ENCODE data around the gene PNPLA7. TPM values are rescaled to one million over a fixed set of nuclear protein-coding genes. Genes with fewer than 3 reads are reported as not detected.

PNPLA7 gene
- total and polyA plus RNA-seq, 2 donors (not counting 1 experiment from before 2014, with no cell fraction given) = 18.7 to 29.9 TPM

DNA sequence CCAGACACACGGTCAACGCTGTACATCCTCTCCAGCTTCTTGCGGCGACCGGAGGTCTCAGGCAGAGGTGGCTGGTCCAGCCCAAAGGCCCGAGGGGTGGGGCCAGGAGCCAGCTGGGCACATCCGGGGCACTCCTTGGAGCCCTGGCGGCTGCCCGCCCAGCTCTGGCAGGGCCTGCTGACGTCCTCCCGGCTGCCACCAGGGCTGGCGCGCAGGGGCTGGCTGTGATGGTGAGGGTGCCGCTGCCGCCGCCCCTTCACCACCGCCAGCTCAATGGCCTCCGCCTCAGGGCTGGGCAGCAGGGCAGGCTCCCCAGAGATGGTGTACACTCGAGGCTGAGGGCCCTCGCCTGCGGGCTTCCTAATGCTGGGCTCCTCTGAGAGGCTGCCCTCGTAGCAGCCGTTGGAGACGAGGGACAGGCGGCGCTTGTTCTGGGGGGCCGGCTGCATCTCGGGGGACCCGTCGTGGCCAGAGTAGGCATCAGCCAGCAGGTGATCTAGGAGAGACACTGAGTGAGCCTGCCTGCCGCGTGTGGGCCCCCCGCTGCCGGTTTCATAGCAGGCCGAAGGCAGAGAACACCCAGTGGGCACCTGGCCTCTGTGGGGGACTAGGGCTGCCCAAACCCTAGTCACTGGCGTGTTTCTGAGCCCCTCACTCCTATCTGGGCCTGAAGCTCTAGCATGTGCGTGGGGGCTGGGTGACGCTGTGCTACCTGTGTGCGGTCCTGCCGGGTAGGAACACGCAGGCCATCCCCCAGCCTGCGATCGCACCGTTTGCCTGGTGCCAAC is 92.6 kb downstream of the PNPLA7 start:
- H3K4me1 ChIP-seq (ENCODE audit: control insufficient read depth in 2 of 2, insufficient read depth in 2 of 2, low read length in 2 of 2) = peaks cover 59 to 72% of the 10 kb centered on the region in 2 donors
- H3K27me3 ChIP-seq (replicated peaks in 1 of 4; ENCODE audit: control extremely low read depth in 1 of 4, control insufficient read depth in 3 of 4, insufficient read depth in 4 of 4, low read length in 3 of 4) = no peaks in the 10 kb centered on the region
- no peak for ATAC-seq (ENCODE audit: low read depth)
- ChIA-PET CTCF (interaction anchor here (0.6 kb wide), 1 partner anchor 585 kb away, joined by 4 read pairs; no protein-coding TSS in a partner anchor), POLR2A (no interaction called here)
- peak; percentile 39 for DNase-seq
- Mint-ChIP-seq H3K4me3 (peak overlapping the region; percentile 56), H3K9me3 (ENCODE audit: insufficient read depth) (no peaks in the 10 kb centered on the region), H3K27ac (peak overlapping the region; percentile 41), H3K4me1 (peaks cover 35% of the 10 kb centered on the region), H3K27me3 (no peaks in the 10 kb centered on the region)
- no peak for TF ChIP-seq EZH2 (IDR thresholded peaks at IDR 0.05; ENCODE audit: borderline replicate concordance, insufficient read depth, low read depth, low read length, poor library complexity, severe bottlenecking)
- TF ChIP-seq, protein P1, sequence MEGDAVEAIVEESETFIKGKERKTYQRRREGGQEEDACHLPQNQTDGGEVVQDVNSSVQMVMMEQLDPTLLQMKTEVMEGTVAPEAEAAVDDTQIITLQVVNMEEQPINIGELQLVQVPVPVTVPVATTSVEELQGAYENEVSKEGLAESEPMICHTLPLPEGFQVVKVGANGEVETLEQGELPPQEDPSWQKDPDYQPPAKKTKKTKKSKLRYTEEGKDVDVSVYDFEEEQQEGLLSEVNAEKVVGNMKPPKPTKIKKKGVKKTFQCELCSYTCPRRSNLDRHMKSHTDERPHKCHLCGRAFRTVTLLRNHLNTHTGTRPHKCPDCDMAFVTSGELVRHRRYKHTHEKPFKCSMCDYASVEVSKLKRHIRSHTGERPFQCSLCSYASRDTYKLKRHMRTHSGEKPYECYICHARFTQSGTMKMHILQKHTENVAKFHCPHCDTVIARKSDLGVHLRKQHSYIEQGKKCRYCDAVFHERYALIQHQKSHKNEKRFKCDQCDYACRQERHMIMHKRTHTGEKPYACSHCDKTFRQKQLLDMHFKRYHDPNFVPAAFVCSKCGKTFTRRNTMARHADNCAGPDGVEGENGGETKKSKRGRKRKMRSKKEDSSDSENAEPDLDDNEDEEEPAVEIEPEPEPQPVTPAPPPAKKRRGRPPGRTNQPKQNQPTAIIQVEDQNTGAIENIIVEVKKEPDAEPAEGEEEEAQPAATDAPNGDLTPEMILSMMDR (IDR thresholded peaks at IDR 0.05) = no peak
- peaks cover 6% of the 10 kb centered on the region for H3K79me2 ChIP-seq (ENCODE audit: control insufficient read depth, insufficient read depth, low read length)
- H3K27ac ChIP-seq (ENCODE audit: low read length in 2 of 2) = no peak overlapping the region
- WGBS (ENCODE audit: insufficient coverage) = 96% methylated on average over 40 of the region's 44 CpGs
- H3K9ac ChIP-seq (ENCODE audit: low read length) = no peak overlapping the region
- intact Hi-C loops (cut with micrococcal nuclease) = loop anchor here (10.0 kb wide), 1 partner anchor 663 kb away; the partner anchor contains the start of genes CCDC183 and TMEM141
- H4K20me1 ChIP-seq (ENCODE audit: control insufficient read depth, insufficient read depth, low read length, poor library complexity, severe bottlenecking) = peaks cover 16% of the 10 kb centered on the region
- H3K4me3 ChIP-seq (ENCODE audit: control extremely low read depth in 1 of 5, extremely low read depth in 1 of 5, insufficient read depth in 1 of 5, low read depth in 2 of 5, low read length in 4 of 5) = no peak overlapping the region
- no peak overlapping the region for H2AFZ ChIP-seq (ENCODE audit: insufficient read depth, low read depth, low read length, poor library complexity, severe bottlenecking)
- H3K9me3 ChIP-seq (ENCODE audit: control extremely low read depth in 1 of 3, control insufficient read depth in 2 of 3, insufficient read depth in 1 of 3, low read length in 2 of 3) = peaks cover 0 to 9% (median 0%) of the 10 kb centered on the region in 3 donors
- H3K36me3 ChIP-seq (replicated peaks in 1 of 2; ENCODE audit: control extremely low read depth in 1 of 2, control insufficient read depth in 1 of 2, extremely low read depth in 1 of 2, insufficient read depth in 2 of 2, low read length in 1 of 2) = peaks cover 0 to 3% of the 10 kb centered on the region in 2 experiments
- peak overlapping the region; percentile 99 for H3K4me2 ChIP-seq (replicated peaks; ENCODE audit: low read depth, low read length, poor library complexity, severe bottlenecking)

DNA sequence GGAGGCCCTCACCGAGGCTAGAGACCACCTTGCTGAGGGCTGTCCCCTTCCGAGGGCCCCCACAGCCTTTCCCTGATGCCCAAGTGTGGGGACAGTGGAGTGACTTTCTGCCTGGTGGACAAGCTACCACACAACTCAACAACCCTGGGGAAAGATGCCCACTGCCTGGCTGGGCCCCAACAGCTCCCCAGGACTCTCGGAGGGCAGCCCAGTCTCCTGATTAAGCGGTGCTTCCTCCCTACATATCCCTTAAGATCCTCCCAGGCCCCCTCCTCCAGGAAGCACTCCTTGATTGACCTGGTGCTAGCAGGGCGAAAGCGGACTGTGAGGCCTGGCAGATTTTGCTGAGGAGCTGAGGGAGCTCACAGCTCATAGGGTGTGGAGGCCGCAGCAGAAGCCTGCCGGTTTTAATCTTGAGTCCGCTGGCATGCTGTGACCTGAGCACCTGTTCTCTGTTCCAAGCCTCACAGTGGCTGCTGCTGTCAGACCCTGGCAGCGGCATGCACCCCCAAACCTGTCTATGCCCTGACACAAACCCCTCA is 93.3 kb downstream of the PNPLA7 start:
- no peaks in the 10 kb centered on the region for H3K9me3 Mint-ChIP-seq (ENCODE audit: insufficient read depth)
- H3K4me1 Mint-ChIP-seq = peaks cover 40% of the 10 kb centered on the region
- Histone ChIP-seq H3K9ac (ENCODE audit: low read length) (no peak overlapping the region), H3K4me2 (replicated peaks; ENCODE audit: low read depth, low read length, poor library complexity, severe bottlenecking) (no peak overlapping the region), H3K79me2 (ENCODE audit: control insufficient read depth, insufficient read depth, low read length) (peaks cover 6% of the 10 kb centered on the region), H4K20me1 (ENCODE audit: control insufficient read depth, insufficient read depth, low read length, poor library complexity, severe bottlenecking) (peaks cover 16% of the 10 kb centered on the region), H2AFZ (ENCODE audit: insufficient read depth, low read depth, low read length, poor library complexity, severe bottlenecking) (no peak overlapping the region), H3K27me3 (replicated peaks in 1 of 4; ENCODE audit: control extremely low read depth in 1 of 4, control insufficient read depth in 3 of 4, insufficient read depth in 4 of 4, low read length in 3 of 4) (no peaks in the 10 kb centered on the region), H3K4me3 (ENCODE audit: control extremely low read depth in 1 of 5, extremely low read depth in 1 of 5, insufficient read depth in 1 of 5, low read depth in 2 of 5, low read length in 4 of 5) (no peak overlapping the region), H3K4me1 (ENCODE audit: control insufficient read depth in 2 of 2, insufficient read depth in 2 of 2, low read length in 2 of 2) (peaks cover 60 to 72% of the 10 kb centered on the region in 2 donors), H3K36me3 (replicated peaks in 1 of 2; ENCODE audit: control extremely low read depth in 1 of 2, control insufficient read depth in 1 of 2, extremely low read depth in 1 of 2, insufficient read depth in 2 of 2, low read length in 1 of 2) (peaks cover 0 to 3% of the 10 kb centered on the region in 2 experiments), H3K27ac (ENCODE audit: low read length in 2 of 2) (no peak overlapping the region), H3K9me3 (ENCODE audit: control extremely low read depth in 1 of 3, control insufficient read depth in 2 of 3, insufficient read depth in 1 of 3, low read length in 2 of 3) (peaks cover 0 to 9% (median 0%) of the 10 kb centered on the region in 3 donors)
- peak overlapping the region; percentile 23 for H3K4me3 Mint-ChIP-seq
- ChIA-PET POLR2A (no interaction called here), CTCF (no interaction called here)
- intact Hi-C loops (cut with micrococcal nuclease) = loop anchor here (10.0 kb wide), 1 partner anchor 662 kb away; the partner anchor contains the start of genes CCDC183 and TMEM141
- DNase-seq (peak; percentile 17), ATAC-seq (ENCODE audit: low read depth) (no peak)
- H3K27ac Mint-ChIP-seq = no peak overlapping the region
- 100% methylated on average over 6 of the region's 10 CpGs for WGBS (ENCODE audit: insufficient coverage)
- no peak for TF ChIP-seq EZH2 (IDR thresholded peaks at IDR 0.05; ENCODE audit: borderline replicate concordance, insufficient read depth, low read depth, low read length, poor library complexity, severe bottlenecking)
- TF ChIP-seq, protein P1 (IDR thresholded peaks at IDR 0.05) = no peak
- H3K27me3 Mint-ChIP-seq = no peaks in the 10 kb centered on the region

Measured in B cell (primary cell).